GM12873 (cell line): Measurements from ENCODE around the gene ELMOD2.

Experiments
- TF ChIP-seq, protein P1 (sequence below): IDR thresholded peaks from 2 replicates; pipeline ENCODE4 v1.5.1; 2012; ENCODE audit warnings: low read depth, mild to moderate bottlenecking, moderate library complexity, low read length, control low read depth; ENCODE audit not compliant: insufficient read depth; ENCODE audit errors: missing control alignments

Gene ELMOD2

DNA sequence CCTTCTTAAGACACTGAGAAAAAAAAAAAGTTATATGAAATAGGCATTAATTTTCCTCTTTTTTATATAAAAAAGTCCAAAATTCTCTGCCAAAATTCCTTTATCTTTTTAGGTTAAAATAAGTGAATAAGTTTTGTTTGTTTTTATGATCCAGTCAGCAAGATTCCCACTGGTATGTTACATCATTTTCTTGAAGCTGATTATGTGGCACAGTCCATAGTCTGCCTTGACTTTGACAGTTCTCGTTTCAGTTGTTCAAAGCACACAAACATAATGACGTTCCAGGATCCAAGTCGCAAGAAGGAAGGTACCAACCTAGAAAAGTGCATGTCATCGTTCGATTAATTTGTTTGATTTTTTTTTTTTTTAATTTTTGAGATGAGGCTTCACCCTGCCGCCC is 35.7 kb downstream of the ELMOD2 start:
- TF ChIP-seq, protein P1, sequence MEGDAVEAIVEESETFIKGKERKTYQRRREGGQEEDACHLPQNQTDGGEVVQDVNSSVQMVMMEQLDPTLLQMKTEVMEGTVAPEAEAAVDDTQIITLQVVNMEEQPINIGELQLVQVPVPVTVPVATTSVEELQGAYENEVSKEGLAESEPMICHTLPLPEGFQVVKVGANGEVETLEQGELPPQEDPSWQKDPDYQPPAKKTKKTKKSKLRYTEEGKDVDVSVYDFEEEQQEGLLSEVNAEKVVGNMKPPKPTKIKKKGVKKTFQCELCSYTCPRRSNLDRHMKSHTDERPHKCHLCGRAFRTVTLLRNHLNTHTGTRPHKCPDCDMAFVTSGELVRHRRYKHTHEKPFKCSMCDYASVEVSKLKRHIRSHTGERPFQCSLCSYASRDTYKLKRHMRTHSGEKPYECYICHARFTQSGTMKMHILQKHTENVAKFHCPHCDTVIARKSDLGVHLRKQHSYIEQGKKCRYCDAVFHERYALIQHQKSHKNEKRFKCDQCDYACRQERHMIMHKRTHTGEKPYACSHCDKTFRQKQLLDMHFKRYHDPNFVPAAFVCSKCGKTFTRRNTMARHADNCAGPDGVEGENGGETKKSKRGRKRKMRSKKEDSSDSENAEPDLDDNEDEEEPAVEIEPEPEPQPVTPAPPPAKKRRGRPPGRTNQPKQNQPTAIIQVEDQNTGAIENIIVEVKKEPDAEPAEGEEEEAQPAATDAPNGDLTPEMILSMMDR, result no peak

DNA sequence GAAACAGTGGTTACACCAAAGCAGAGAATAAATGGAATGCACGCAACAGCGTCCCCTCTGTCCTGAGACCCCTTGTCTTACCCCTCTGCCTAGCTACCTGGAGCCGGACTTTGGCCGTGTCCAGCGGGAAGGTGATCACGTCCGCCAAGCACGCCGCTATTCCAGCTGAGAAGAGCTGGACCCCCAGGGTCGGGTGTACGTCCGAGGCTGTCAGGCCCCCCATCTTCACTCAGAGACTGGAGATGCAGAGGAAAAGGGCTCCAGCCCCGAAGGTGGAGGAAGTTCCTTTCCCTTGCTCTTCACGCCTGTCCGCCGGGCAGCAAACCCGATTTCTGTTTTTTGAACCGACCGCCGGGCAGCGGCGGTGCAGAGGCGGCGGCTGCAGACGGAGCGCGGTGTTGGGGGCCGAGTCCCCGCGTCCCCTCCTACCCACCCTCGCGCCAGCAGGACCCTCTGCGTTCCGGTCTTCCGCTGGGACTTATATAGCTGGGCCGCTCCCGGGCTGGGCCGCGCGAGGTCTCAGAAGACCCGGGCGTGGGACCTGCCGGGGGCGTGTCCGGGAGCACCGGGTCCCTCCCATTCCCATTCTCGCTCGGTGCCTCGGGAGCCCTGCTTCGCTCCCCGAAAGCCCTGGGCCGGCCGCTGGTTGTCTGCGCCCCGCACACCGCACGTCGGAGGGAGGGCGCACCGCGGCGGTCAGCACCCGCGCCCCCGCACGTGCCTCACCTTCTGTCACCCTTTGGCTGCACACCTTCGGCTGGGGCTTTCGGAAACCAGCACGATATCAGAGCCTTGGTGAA is 44.7 kb downstream of the ELMOD2 start, which contains the start of gene UCP1:
Gene UCP1, minus strand, starts transcription at position 455 of the 800 bp plus-strand sequence. Its CDS starts 232 bp downstream, at position 223.
- TF ChIP-seq, protein P1, result no peak

DNA sequence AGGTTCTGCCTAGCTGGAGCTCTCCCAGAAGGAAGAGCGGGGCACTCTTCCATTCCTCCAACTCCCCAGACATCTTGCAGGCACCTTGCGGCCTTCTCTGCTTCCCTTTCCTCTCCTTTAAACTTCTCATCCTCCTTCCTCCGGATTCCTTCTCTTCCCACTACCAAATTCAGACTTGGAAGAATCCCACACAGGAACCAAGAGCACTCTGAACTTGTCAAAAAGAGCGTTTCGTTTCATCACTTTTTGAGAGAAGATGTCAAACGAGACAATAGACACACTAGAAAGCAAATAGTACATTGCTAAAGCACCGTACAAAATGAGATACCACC is 45.3 kb downstream of the ELMOD2 start:
- TF ChIP-seq, protein P1, result no peak

DNA sequence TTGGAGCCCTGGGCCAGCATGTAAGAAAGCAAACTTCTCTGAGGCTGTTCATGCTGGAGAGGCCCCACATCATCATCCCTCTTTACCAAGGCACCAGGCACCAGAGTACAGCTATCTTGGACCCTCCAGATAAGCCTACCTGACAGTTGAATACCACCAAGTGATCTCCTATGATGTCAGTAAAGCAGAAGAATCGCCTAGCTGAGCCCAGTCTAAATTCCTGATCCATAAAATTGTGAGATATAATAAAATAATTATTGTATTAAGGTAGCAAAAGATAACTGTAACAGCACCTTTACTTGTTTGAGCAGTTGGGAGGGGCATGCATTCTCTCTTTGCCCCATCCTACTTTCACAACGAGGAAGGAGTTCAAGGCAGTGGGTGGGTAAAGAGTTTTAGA is 47.7 kb downstream of the ELMOD2 start:
- TF ChIP-seq, protein P1, result no peak

DNA sequence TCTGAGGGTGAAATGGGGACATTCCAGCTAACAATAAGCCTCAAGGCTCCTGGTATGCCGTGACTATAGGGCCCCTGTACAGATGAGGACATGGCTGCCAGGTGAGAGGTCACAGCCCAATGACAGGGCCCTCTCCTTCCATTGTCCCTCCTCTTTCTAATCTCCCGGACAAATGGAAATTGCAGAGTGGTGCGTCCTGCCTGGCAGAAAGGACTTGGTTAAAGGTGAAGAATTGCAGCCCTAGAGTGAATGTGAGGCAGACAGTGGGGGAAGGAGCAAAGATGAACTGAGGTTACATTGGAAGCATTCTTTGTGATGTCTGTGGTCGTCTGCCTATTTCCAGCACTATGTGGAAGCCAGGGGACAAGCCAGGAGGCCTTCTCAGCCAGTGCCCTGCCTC is 51.5 kb downstream of the ELMOD2 start:
- TF ChIP-seq, protein P1, result no peak

DNA sequence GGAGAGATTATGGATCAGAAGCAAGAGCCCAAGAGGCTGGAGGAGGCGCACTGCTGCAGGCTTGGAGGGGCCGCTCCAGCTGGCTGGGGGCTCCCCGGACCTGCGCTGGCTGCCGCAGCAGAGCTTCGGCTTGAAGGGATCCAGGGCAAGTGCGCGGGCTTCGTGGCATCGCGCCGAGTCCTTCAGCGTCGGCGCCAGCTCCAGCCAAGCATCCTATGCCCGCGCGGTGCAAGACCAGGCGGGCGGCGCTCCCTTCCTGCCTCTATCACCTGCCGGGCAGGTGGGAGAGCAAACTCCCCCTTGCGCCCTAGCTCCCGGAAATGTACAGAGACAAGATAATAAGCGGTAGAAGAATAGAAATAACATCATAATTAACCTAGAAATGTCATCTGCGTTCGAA is 55.3 kb downstream of the ELMOD2 start:
- TF ChIP-seq, protein P1, result no peak

DNA sequence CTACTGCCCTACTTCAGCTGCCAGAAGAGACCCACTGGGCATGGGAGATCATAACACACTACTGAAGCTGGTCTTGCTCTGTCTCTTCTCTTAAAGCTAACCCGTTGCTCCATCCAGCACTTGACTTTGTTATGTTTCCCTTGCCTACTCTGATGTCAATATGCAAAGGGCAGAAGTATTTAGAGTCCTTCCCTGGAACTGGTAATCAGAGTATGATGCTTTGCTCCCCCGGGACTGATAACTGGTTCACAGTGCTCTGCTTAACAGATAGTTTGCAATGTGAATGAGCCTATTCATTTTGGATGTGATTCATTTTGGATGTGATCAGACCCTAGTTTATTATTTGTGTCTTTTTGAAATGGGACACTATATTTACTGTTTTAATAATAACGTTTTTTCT is 57.1 kb downstream of the ELMOD2 start:
- TF ChIP-seq, protein P1, result no peak
